NCI-H146 (cell line): Measurements from ENCODE around the gene GALC.

Experiments used
- DNase-seq: peaks from one replicate; lab custom pipeline; 2025; lab: John Stamatoyannopoulos, UW

Gene GALC

GRCh38 chr14:87955501-87955900, 37.5 kb downstream of the GALC start:
- no peak for DNase-seq

GRCh38 chr14:87952307-87953094, 40.5 kb downstream of the GALC start:
- DNase-seq = no peak

DNA sequence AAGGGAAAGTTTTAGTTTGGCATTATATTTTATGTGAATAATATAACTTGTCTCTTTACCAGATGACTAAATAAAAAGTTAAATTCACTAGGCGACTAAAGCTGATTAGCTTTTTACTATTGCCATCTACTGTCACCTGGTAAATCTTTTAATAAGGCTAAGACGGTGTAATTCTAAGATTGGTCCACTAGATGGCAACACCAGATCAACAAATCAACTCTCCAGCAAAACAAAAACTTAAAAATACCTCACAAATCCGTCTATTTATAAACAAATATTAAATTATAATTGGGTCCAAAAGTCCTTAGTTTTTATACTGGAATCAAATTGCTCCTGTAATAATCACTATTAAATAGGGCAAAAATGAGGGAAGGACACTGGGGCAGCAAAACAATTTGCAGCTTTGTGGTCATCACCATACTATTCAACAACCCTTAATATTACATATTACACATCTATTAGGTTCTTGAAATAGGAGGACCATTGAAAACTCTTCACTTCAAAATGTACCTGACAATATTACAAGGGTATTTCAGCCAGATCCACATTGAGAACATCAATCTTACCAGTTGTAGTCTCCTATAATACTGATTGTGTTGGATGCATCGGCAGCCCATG, 47.9 kb downstream of the GALC start:
- peak; percentile 19 for DNase-seq

- no peak for DNase-seq
Observed at GRCh38 chr14:87940894-87941293, 52.1 kb downstream of the GALC start.

DNA sequence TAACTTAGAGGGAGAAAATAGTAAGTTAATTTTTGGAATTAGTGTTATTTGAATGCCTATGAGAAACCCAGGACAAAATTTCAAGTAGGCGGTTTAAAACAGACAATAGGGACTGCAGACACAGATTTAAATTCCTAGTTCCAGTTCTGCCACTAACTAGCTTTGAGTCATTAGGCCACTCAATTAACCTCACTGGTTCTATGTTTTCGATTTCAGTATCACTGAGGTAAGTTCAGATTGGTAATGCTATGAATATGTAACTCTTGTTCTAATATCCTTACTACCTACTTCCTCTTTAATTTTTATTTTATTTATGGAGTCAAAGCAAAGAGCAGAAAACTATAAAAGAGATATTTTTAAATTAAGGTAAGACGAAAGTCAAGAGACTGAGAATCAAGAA, 52.6 kb downstream of the GALC start:
- no peak for DNase-seq

DNA sequence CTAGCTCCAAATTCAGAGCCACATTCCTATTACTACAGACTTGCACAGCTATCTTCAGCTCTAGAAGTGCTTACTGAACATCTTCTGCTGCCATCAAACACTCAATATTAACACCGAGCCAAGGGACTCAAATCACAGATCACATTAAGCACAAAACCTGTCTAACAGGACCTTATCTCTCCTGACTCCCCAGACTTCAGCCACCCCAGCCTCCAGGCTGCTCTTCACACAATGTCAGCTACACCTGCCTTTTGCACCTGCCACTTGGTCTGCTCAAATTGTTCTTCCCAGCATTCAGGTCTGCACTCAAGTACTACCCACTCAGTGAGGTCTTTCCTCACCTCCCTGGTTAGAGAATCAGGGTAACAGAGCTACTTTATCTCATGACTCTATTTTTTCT, 57.1 kb downstream of the GALC start:
- DNase-seq = peak; percentile 80

DNA sequence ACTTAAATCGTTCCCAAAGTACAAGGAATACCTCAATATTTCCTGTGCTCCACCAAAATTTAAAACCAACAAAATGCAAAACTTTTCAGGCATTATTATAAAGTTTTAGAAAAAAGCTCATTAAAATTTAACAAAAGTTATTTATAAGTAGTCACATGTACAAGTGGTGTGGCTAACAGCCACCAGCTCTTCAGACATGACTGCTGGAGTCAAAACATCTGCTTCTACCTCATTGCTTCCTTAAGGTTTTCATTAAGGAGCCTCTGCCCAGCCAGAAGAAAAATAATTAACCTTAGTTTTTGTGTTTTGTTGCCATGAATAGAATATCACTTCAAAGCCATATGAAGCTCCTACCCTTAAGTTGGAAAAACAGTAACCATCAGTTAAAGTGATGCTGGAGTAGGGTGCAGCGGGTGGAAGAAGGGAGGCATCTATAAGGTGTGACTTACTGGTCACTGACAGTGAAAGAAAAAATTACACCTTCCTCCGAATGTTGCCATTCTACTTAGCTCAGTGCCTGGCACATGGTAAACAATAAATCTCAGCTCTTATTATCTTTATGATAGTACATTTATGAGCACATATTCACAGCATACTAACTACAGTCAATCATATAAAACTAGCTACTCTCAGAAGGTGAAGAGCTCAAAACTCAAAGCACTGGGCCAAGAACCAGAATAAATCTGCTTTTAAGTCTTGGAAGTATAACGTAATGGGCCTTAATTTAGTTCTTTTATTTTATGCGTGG, 57.7 kb downstream of the GALC start:
- no peak for DNase-seq

GRCh38 chr14:87934185-87934584, 58.8 kb downstream of the GALC start:
- DNase-seq = no peak

DNA sequence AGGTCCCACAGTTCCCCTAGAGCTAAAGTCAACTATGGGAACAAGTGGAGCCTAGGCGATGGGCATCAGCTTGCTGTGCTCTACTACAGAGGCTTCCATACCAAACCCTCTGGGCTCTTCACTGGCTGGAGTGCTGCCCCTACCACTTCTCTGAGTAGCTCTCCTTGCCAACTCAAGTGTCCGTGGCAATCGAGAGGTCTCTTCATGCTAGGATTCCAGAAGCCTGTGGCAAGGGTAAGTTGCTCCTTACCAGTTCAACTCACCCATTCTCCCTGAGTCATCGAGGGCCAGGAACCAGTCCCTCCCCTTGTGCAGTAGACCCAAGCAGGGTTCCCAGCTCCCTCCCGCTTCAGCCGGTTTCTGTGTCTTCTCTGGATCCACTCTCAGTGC, 76.1 kb downstream of the GALC start:
- no peak for DNase-seq

GRCh38 chr14:87916103-87916885, 76.7 kb downstream of the GALC start:
- DNase-seq = no peak

DNA sequence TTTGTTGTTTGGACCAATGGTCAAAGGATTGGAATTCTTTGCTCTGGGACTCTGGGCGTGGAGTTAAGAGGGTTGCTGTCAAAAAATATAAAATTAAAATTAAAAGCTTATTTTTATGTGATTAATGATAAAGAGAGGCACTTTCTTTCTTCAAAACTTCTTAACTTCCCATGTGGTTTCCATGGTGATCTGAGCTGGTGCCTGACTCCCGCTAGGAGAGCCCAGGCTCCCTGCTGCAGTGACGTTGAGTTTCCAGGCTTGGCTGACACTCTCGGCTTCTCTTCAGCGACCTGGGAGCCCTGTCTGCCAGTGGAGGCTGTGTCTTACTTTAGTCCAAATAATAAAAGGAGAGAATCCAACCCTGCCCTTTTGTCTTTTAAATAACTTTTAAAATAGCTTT, 84.4 kb downstream of the GALC start:
- no peak for DNase-seq

- DNase-seq = no peak
Observed at GRCh38 chr14:87901652-87902051, 91.3 kb downstream of the GALC start.

- no peak for DNase-seq
Observed at GRCh38 chr14:87901236-87901635, 91.7 kb downstream of the GALC start.

GRCh38 chr14:87899228-87899627, 93.8 kb downstream of the GALC start:
- peak; percentile 32 for DNase-seq

DNA sequence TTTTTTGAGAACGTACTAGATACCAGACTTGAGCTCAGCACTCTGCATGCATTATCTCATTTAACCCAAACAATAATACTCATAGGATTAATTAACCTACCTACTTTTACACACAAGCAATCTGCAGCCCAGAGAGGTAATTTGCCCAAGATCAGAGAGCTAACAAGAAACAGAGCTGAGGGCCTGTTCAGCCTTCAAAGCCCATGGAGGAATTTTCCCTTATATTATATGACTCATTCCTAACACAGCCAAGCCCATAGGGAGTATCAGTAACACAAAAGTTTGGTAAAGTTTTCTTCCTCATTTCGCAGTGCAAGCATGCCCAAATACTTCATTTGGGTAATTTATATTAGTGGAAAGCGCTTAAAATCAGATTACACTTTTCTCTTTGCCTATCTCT, 94.7 kb downstream of the GALC start:
- no peak for DNase-seq

GRCh38 chr14:87896393-87897380, 96.3 kb downstream of the GALC start:
- DNase-seq = peak; percentile 41

DNA sequence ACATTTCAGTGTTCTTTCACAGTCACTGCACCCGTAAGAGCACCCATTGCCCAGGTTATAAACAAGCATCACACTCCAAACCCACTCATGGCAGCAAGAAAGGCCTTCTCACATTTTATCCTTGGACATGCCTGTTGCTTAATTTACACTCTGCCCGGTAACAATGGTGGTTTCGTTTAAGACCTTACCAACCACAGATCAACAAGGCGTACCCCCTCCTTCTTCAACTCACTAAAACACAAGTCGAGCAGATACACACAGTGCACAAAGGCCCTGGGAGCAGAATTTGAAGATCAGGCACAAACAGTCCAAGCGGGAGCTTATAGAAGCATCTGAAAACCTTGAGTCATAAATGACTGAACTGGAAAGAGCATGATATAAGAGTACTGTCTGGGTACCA, 98.1 kb downstream of the GALC start:
- no peak for DNase-seq

DNA sequence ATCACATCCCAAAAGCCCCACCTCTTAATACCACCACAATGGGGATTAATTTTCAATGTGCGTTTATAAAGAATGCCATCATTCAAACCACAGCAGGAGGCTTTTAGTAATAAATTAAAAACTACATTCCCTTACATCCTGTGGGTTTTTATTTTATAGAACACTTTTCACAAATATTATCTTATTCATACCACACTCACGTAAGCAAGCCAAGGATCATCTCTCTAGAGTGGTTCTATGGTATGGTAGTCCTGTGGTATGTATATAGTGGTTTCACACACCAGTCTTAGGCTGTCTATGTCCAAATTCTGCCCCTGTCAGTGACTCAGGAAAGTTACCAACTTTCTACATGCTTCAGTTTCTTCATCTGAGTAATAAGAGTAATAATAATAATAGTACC, 100.2 kb downstream of the GALC start:
- DNase-seq = no peak

DNA sequence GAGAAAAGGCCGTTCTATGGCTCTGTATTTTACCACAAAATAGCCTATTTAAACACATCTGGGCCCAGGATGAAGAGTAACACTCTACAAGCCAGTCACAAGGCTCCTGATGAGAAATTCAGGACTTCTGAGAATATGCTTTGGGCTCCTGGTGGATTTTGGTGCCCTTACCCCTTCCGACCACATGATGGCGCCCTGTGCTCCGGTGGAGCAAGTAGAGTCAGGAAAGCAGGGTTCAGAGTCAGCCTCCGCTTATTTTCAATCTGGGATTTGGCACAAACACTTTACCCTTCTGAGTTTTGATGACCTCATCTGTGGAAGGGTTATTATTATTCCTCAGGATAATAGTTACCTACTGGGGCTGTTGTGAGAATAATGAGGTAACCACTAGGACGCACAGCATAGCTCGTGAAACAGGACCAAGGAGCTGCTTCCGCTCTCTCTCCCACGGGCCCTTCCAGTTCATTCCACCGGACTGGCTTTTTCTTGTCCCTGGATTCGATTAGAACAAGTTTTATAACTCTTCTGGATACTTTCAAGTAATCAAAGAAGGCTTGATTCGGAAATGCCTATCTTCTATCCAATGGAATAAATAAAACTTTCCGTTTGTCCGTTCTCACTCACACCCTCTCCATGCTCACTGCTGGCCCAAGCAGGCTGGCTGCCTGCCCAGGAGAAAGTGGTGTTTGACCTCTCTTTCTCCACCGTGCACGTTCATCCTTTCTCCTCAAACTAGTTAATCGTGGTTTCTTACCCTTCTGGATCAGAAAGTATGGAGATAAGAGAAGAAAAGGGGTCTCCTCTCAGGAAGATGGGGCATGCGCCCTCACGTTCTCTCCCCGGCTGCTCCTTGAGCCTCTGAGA, 104.6 kb downstream of the GALC start:
- no peak for DNase-seq

GRCh38 chr14:87883750-87884149, 109.2 kb downstream of the GALC start:
- no peak for DNase-seq
